MCF 10A (cell line): ENCODE results near the gene MNX1. TPM values are rescaled to one million over a fixed set of nuclear protein-coding genes. Genes with fewer than 3 reads are reported as not detected.

Source experiments
- BruUV-seq: library from RNA; stranded (reverse); fragments of 400-500 nt; replicated peaks from 2 replicates; lab custom pipeline; 2021; lab: Mats Ljungman, UMichigan
- CTCF ChIA-PET: fragments of 300-600 bp; sonication (Branson Sonifier 250); formaldehyde crosslinking; extraction: SDS; loops from one replicate; lab custom pipeline; 2021; ENCODE audit warnings: antibody characterized with exemption, inconsistent platforms; lab: Yijun Ruan, JAX
- POLR2A ChIA-PET: fragments of 300-600, 350-650 bp; sonication (Branson Sonifier 250); formaldehyde crosslinking; extraction: SDS; loops from one replicate; lab custom pipeline; 2020; ENCODE audit warnings: antibody characterized with exemption, inconsistent platforms; lab: Yijun Ruan, JAX
- DNase-seq: peaks from one replicate; pipeline ENCODE4 v3.0.0-alpha.2; 2018; ENCODE audit not compliant: unreplicated experiment
- H3K27ac Mint-ChIP-seq: one replicate; pipeline ENCODE4 v1.8.0; 2022; ENCODE audit warnings: mild to moderate bottlenecking, low read depth, mixed read lengths; ENCODE audit not compliant: unreplicated experiment
- H3K27me3 Mint-ChIP-seq: one replicate; pipeline ENCODE4 v1.8.0; 2022; ENCODE audit warnings: mixed read lengths; ENCODE audit not compliant: insufficient read depth, unreplicated experiment
- H3K36me3 Mint-ChIP-seq: one replicate; pipeline ENCODE4 v1.8.0; 2022; ENCODE audit warnings: mild to moderate bottlenecking, moderate library complexity, mixed read lengths; ENCODE audit not compliant: insufficient read depth, unreplicated experiment
- H3K4me1 Mint-ChIP-seq: one replicate; pipeline ENCODE4 v1.8.0; 2022; ENCODE audit warnings: mixed read lengths; ENCODE audit not compliant: insufficient read depth, unreplicated experiment
- H3K4me3 Mint-ChIP-seq: one replicate; pipeline ENCODE4 v1.8.0; 2022; ENCODE audit warnings: mild to moderate bottlenecking, moderate library complexity, mixed read lengths; ENCODE audit not compliant: unreplicated experiment
- H3K9me3 Mint-ChIP-seq: one replicate; pipeline ENCODE4 v1.8.0; 2022; ENCODE audit warnings: mixed read lengths; ENCODE audit not compliant: unreplicated experiment
- intact Hi-C: fragments of 100-400 bp; cut with micrococcal nuclease; formaldehyde crosslinking; loops from 2 replicates; pipeline ENCODE4 v1.14.1; 2022
- total RNA-seq: library from RNA; stranded (reverse); gene quantifications from 2 replicates; pipeline ENCODE4 v1.2.3, GENCODE V29; 2022
- TF ChIP-seq, protein P1 (sequence below): fragments of 200-600 bp; IDR thresholded peaks from one replicate; pipeline ENCODE4 v1.8.0; 2022; ENCODE audit warnings: antibody characterized with exemption, mild to moderate bottlenecking; ENCODE audit not compliant: unreplicated experiment

MNX1 gene
- total RNA-seq, 1 experiment from 2014 or later, result 0.47 TPM

- H3K27me3 Mint-ChIP-seq, result no peaks in the 10 kb centered on the region
- TF ChIP-seq, protein P1, sequence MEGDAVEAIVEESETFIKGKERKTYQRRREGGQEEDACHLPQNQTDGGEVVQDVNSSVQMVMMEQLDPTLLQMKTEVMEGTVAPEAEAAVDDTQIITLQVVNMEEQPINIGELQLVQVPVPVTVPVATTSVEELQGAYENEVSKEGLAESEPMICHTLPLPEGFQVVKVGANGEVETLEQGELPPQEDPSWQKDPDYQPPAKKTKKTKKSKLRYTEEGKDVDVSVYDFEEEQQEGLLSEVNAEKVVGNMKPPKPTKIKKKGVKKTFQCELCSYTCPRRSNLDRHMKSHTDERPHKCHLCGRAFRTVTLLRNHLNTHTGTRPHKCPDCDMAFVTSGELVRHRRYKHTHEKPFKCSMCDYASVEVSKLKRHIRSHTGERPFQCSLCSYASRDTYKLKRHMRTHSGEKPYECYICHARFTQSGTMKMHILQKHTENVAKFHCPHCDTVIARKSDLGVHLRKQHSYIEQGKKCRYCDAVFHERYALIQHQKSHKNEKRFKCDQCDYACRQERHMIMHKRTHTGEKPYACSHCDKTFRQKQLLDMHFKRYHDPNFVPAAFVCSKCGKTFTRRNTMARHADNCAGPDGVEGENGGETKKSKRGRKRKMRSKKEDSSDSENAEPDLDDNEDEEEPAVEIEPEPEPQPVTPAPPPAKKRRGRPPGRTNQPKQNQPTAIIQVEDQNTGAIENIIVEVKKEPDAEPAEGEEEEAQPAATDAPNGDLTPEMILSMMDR, result no peak
- intact Hi-C loops, result loop anchor here (5.0 kb wide), 2 partner anchors 128 to 1158 kb away; no protein-coding TSS in a partner anchor
- CTCF ChIA-PET, result interaction anchor here (1.2 to 1.8 kb wide), 2 partner anchors 12 to 14 kb away, joined by 3 to 4 read pairs; no protein-coding TSS in a partner anchor
- DNase-seq, result no peak
- H3K27ac Mint-ChIP-seq, result peak overlapping the region; percentile 64
- H3K9me3 Mint-ChIP-seq, result no peaks in the 10 kb centered on the region
- peaks cover 11% of the 10 kb centered on the region for H3K4me1 Mint-ChIP-seq
- BruUV-seq, result no TSS peak
- no peak overlapping the region for H3K4me3 Mint-ChIP-seq
- POLR2A ChIA-PET, result interaction anchor here (0.6 to 1.0 kb wide), 4 partner anchors 14 to 546 kb away, joined by 3 to 4 read pairs (median 3); no protein-coding TSS in a partner anchor
- H3K36me3 Mint-ChIP-seq, result peaks cover 79% of the 10 kb centered on the region
Measured at GRCh38 chr7:156954941-156955340, 55.5 kb downstream of the MNX1 start.

Other genes starting within 250 kb of the MNX1 start
- gene LMBR1, start 117.5 kb downstream of the MNX1 start, total RNA-seq, result 95.6 and 105 TPM in 2 replicates
- gene NOM1, start 61.0 kb downstream of the MNX1 start, total RNA-seq, result 25.9 and 34.1 TPM in 2 replicates
- gene UBE3C, start 128.3 kb upstream of the MNX1 start, total RNA-seq, result 61.9 and 72.8 TPM in 2 replicates